ENCODE data around the gene SHLD1. TPM values are rescaled to one million over a fixed set of nuclear protein-coding genes. Genes with fewer than 3 reads are reported as not detected.
A peak's percentile ranks its signal among the peaks of the same experiment; 100 is the strongest.

Gene SHLD1
- total RNA-seq, 2 donors from 2014 or later: 6.4 to 10.5 TPM

GRCh38 chr20:5751856-5752255, 1.7 kb downstream of the SHLD1 start:
- Histone ChIP-seq H3K36me3 (no peaks in the 10 kb centered on the region), H3K4me3 (no peak overlapping the region), H3K27ac (no peak overlapping the region), H3K9me3 (no peaks in the 10 kb centered on the region), H3K4me1 (replicated peaks) (no peaks in the 10 kb centered on the region), H3K27me3 (replicated peaks; ENCODE audit: insufficient read depth) (no peaks in the 10 kb centered on the region)
- no peak for DNase-seq (ENCODE audit: low spot score)
- intact Hi-C loops (cut with DNase I): loop anchor here (2.0 kb wide), 1 partner anchor 95 kb away; no protein-coding TSS in a partner anchor
- no peak for TF ChIP-seq CTCF (IDR thresholded peaks at IDR 0.05)
- TF ChIP-seq POLR2AphosphoS5 (IDR thresholded peaks at IDR 0.05): no peak
- TF ChIP-seq POLR2A (IDR thresholded peaks at IDR 0.05): no peak
- WGBS: 93% methylated on average over 4 of the region's 4 CpGs

GRCh38 chr20:5753814-5754213, 3.6 kb downstream of the SHLD1 start:
- intact Hi-C loops (cut with DNase I): no loop called here
- TF ChIP-seq CTCF (IDR thresholded peaks at IDR 0.05) (no peak), POLR2AphosphoS5 (IDR thresholded peaks at IDR 0.05) (no peak), POLR2A (IDR thresholded peaks at IDR 0.05) (no peak)
- Histone ChIP-seq H3K27ac (no peak overlapping the region), H3K36me3 (no peaks in the 10 kb centered on the region), H3K9me3 (no peaks in the 10 kb centered on the region), H3K27me3 (replicated peaks; ENCODE audit: insufficient read depth) (no peaks in the 10 kb centered on the region), H3K4me1 (replicated peaks) (no peaks in the 10 kb centered on the region), H3K4me3 (no peak overlapping the region)
- no peak for DNase-seq (ENCODE audit: low spot score)
- 83% methylated on average over 7 of the region's 7 CpGs for WGBS

- Histone ChIP-seq H3K36me3 (no peaks in the 10 kb centered on the region), H3K4me1 (replicated peaks) (no peaks in the 10 kb centered on the region), H3K27ac (no peak overlapping the region), H3K4me3 (no peak overlapping the region), H3K27me3 (replicated peaks; ENCODE audit: insufficient read depth) (no peaks in the 10 kb centered on the region), H3K9me3 (no peaks in the 10 kb centered on the region)
- 94% methylated on average over 3 of the region's 3 CpGs for WGBS
- intact Hi-C loops (cut with DNase I): no loop called here
- no peak for DNase-seq (ENCODE audit: low spot score)
- TF ChIP-seq POLR2A (IDR thresholded peaks at IDR 0.05) (no peak), CTCF (IDR thresholded peaks at IDR 0.05) (no peak), POLR2AphosphoS5 (IDR thresholded peaks at IDR 0.05) (no peak)
Observed at GRCh38 chr20:5757949-5758348, 7.7 kb downstream of the SHLD1 start.

GRCh38 chr20:5766085-5766764, 16.0 kb downstream of the SHLD1 start:
- 7% methylated on average over 7 of the region's 7 CpGs for WGBS
- DNase-seq (ENCODE audit: low spot score): peak; percentile 95
- intact Hi-C loops (cut with DNase I): no loop called here
- Histone ChIP-seq H3K36me3 (no peaks in the 10 kb centered on the region), H3K27me3 (replicated peaks; ENCODE audit: insufficient read depth) (no peaks in the 10 kb centered on the region), H3K27ac (peak overlapping the region; percentile 79 to 88), H3K9me3 (no peaks in the 10 kb centered on the region), H3K4me1 (replicated peaks) (peaks cover 5% of the 10 kb centered on the region), H3K4me3 (no peak overlapping the region)
- TF ChIP-seq POLR2A (IDR thresholded peaks at IDR 0.05) (no peak), POLR2AphosphoS5 (IDR thresholded peaks at IDR 0.05) (peak; percentile 97)

GRCh38 chr20:5767493-5768098, 17.4 kb downstream of the SHLD1 start:
- intact Hi-C loops (cut with DNase I): no loop called here
- H3K4me3 ChIP-seq: no peak overlapping the region
- 87% methylated on average over 9 of the region's 9 CpGs for WGBS
- H3K9me3 ChIP-seq: no peaks in the 10 kb centered on the region
- peak; percentile 33 for DNase-seq (ENCODE audit: low spot score)
- TF ChIP-seq POLR2A (IDR thresholded peaks at IDR 0.05) (no peak), POLR2AphosphoS5 (IDR thresholded peaks at IDR 0.05) (no peak), CTCF (IDR thresholded peaks at IDR 0.05) (no peak)
- H3K36me3 ChIP-seq: no peaks in the 10 kb centered on the region
- H3K27me3 ChIP-seq (replicated peaks; ENCODE audit: insufficient read depth): no peaks in the 10 kb centered on the region
- peaks cover 5% of the 10 kb centered on the region for H3K4me1 ChIP-seq (replicated peaks)
- peak overlapping the region; percentile 79 to 88 for H3K27ac ChIP-seq
